CD4-positive, alpha-beta T cell treated with Interleukin-17A for 1 hour (primary cell): ENCODE data around the gene DDX4.

ENCODE experiments used
- DNase-seq: peaks from one replicate; pipeline ENCODE4 v3.0.0-alpha.2; 2020

DDX4 gene

GRCh38 chr5:55829956-55830355, 92.1 kb downstream of the DDX4 start:
- DNase-seq, result no peak

- no peak for DNase-seq
These were observed 94.6 kb downstream of the DDX4 start for GRCh38 chr5:55832446-55832845.

GRCh38 chr5:55836191-55836590, 98.3 kb downstream of the DDX4 start:
- no peak for DNase-seq

DNA sequence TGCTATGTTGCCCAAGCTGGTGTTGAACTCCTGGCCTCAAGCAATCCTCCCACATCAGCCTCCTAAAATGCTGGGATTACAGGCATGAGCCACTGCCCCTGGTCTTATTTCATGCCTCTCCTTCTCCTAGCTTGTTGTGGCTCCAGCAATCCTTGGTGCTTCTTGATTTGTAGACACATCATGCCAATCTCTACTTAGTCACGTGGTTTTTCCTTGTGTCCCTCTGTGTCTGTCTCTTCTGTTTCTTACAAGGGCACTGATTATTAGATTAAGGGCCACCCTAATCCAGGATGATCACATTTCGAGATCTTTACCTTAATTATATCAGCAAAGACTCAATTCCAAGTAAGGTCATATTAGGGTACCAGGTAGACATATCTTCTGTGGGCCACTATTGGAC, 104.1 kb downstream of the DDX4 start:
- DNase-seq, result no peak

DNA sequence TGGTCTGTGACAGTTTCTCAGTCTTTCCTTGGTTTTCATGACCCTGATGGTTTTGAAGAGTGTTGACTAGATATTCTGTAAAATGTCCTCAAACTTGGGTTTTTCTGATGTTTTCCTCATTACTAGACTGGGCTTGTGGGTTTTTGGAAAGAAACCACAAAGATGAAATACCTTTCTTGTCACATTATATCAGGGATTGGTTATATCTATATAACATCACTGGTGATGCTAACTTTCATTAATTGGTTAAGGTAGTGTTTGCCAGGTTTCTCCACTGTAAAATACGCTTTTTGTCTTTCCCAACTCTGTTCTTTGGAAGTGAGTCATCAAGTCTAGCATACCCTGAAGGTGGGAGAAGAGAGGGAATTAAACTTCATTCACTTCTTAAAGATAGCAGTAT, 110.0 kb downstream of the DDX4 start:
- DNase-seq, result no peak

GRCh38 chr5:55848783-55849182, 110.9 kb downstream of the DDX4 start:
- DNase-seq, result no peak

DNA sequence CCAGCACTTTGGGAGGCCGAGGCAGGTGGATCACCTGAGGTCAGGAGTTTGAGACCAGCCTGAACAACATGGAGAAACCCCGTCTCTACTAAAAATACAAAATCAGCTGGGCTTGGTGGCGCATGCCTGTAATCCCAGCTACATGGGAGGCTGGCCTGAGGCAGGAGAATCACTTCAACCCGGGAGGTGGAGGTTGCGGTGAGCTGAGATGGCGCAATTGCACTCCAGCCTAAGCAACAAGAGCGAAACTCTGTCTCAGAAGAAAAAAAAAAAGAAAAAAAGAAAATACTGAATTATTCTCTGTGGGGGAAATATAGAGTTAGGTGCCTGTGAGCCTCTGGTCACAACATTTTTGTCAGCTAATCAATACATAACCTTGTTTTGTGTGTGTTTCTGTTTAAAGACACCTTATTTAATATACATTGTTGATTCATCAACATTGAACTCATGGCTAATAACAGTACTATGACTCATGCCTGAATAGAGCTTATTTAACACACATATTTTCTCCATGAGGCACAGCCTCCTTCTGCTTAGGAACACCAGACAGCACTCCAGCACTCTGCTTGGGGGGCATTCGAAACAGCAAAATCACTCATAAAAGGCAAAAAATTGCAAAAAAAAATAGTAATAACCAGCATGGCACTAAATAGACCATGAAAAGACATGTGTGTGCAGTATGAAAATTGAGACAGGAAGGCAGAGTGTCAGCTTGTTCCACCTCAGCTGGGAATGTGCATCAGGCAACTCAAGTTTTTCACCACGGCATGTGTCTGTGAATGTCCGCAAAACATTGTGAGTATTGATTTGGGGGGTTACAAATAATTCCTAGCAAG, 113.2 kb downstream of the DDX4 start, which contains the start of gene IL31RA:
IL31RA (plus strand) TSS at position 519 of the 836 bp plus-strand sequence; CDS start at position 733, 214 bp downstream.
- DNase-seq, result no peak

GRCh38 chr5:55851675-55851979, 113.8 kb downstream of the DDX4 start:
- DNase-seq, result no peak

DNA sequence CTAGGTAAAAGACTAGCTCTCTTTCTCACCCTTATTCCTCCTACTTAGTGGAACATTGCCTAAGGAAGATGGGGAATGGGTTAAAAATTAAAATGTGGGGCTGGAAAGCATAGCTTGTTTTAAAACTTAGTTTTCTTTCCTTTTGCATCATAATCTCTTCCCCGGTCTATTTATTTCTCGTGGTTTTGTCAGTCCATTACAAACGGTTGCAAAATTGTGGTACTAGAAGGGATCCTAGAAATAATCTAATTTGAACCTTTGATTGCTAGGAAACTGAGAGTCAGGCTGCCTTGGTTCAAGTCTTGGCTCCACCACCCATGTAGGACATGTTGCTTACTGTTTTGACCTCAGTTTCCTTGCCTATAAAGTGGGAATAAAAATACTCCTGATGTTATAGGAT, 114.6 kb downstream of the DDX4 start:
- DNase-seq, result no peak

DNA sequence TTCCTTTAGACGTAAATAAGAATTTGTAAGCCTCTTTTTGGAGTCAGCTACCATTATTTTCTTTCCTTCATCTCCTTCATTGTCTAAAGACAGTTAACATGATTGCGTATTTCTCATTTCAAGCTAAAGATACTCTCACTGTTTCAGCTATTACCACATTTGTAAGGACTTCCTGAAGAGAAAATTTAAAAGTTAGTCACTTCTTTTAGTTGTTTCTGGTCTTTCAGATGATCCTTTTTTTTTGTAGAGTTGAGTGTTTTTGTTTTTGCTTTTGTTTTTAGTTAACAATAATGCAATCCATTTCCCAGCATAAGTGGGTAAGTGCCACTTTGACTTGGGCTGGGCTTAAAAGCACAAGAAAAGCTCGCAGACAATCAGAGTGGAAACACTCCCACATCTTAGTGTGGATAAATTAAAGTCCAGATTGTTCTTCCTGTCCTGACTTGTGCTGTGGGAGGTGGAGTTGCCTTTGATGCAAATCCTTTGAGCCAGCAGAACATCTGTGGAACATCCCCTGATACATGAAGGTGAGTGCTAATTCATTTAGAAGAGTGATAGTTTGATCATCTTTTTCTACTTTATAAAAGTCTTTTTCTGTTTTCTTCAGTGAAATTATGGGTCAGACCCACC, 115.3 kb downstream of the DDX4 start:
- no peak for DNase-seq

DNA sequence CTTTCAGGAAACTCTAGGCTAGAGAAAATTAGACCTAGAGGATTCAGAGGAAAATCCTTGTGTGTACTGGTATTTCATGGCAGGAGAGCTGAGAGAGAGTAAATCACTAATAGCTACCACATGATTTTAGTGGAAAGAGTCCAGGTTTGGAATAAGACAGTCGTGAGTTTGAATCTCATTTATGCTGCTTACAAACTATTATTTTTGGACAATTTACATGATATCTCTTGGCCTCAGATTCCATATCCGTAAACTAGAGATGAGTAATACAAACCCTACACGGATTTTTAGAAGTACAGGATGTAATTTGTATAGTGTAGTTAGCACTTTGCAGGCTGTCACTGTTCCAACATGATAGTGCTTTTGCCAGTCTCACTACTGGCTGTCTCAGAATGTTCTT, 116.0 kb downstream of the DDX4 start:
- DNase-seq, result no peak

- peak; percentile 8 for DNase-seq
These were observed 117.6 kb downstream of the DDX4 start for GRCh38 chr5:55855509-55855908.

- DNase-seq, result peak; percentile 55
These were observed 118.8 kb downstream of the DDX4 start for GRCh38 chr5:55856516-55857246.

- no peak for DNase-seq
These were observed 119.4 kb downstream of the DDX4 start for GRCh38 chr5:55857247-55857640.

DNA sequence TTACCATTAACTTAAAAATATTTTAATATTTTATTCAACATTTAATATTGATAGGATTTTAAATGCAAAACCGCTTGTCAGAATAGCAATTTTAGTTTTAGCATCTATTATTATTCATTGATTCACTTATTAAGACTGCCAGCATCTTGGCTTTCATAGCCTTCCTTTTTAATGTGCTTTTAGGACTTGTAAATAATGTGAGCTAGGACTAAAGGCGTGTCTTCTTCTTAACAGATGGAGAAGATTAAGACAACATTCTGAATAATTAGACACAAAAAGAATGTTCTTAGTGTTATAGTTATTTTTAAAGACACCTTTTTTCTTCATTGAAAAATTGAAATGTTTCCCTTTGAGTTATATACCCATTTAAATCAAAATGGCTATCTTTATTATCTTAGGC, 120.2 kb downstream of the DDX4 start:
- DNase-seq, result no peak

DNA sequence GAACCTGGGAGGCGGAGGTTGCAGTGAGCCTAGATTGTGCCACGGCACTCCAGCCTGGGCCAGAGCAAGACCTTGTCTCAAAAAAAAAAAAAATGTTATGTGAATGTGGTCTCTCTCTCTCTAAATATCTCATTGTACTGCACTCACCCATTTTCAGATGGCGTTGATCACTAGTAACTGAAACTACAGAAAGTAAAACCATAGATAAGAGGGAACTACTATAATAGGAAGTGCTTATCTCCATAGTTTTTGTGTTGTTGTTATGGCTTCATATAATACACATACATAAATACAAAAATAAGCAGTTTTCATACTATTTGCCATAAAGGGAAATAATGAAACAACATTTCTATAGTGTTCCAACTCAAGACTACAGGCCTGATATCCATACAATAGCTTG, 122.4 kb downstream of the DDX4 start:
- DNase-seq, result no peak

DNA sequence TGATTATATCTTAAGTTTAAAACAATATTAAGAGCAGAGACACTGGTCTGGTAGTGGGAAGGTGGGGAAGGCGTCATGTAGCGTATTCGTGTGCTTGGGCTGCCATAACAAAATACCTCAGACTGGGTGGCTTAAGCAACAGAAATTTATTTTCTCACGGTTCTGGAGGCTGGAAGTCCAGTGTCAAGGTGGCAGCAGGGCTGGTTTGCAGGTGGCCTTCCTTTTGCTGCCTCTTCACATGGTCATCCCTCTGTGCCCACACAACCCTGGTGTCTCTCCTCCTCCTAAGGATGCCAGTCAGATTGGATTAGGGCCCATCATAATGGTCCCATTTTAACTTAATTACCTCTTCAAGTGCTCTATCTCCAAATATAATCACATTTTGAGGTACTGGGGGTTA, 122.8 kb downstream of the DDX4 start:
- no peak for DNase-seq

- DNase-seq, result no peak
These were observed 127.0 kb downstream of the DDX4 start for GRCh38 chr5:55864606-55865541.

GRCh38 chr5:55865831-55866230, 128.0 kb downstream of the DDX4 start:
- DNase-seq, result no peak

DNA sequence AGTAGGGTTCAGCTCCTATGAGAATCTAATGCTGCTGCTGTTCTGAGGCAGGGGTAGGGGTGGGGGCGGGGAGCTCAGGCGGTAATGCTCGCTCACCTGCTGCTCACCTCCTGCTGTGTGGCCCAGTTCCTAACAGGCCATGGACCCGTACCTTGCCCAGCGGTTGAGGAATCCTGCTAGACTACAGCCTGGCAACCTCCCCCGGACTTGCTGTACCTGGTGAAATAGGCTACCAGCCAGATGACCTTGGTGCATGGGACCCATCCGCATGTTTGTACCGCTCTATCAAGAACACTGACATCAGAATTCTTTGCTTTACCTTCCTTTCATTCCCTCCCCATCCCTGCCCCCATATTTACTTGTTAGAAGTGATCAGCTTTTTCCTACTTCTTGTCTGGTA, 128.6 kb downstream of the DDX4 start:
- DNase-seq, result no peak
